ENCODE results near the gene EPC1.

EPC1 gene

DNA sequence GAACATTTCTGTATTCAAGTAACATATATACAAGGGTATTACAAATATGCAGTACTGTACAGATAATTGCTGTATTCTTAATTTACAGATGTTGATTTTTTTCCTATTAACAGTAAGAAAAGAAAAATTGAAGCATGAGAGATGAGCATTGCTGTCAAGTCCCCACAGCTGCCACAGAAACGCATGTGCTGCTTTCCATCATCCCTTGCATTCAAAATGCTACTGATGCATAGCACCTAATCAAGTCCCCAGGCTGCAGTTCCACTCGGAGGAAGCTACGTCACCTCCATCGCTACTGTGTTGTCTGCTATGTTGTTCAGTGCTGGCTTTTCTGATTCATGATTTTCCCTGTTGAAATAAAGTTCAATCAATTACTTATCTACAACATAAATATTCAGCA lies 78.2 kb downstream of the EPC1 start:
- Histone ChIP-seq H3K4me3 (ENCODE audit: low read depth, low read length) (no peak overlapping the region), H3K36me3 (ENCODE audit: control insufficient read depth in 2 of 2, insufficient read depth in 1 of 2, low read length in 2 of 2) (peaks cover 34 to 62% of the 10 kb centered on the region in 2 experiments), H3K9me3 (ENCODE audit: control insufficient read depth, insufficient read depth, low read depth, low read length) (no peaks in the 10 kb centered on the region), H3K27ac (ENCODE audit: extremely low read depth, low read depth, low read length) (no peak overlapping the region), H3K4me1 (ENCODE audit: control insufficient read depth, insufficient read depth, low read length) (no peaks in the 10 kb centered on the region)
- TF ChIP-seq ZNF423 (tag by site-specific recombination; IDR thresholded peaks at IDR 0.05) = no peak
- TF ChIP-seq ZBTB1 (tag by site-specific recombination; IDR thresholded peaks at IDR 0.05) = no peak
- TF ChIP-seq PBX3 (CRISPR knock-in tag; IDR thresholded peaks at IDR 0.05) = no peak
- TF ChIP-seq ZEB2 (tag by site-specific recombination; IDR thresholded peaks at IDR 0.05) = no peak
- TF ChIP-seq, protein P1, sequence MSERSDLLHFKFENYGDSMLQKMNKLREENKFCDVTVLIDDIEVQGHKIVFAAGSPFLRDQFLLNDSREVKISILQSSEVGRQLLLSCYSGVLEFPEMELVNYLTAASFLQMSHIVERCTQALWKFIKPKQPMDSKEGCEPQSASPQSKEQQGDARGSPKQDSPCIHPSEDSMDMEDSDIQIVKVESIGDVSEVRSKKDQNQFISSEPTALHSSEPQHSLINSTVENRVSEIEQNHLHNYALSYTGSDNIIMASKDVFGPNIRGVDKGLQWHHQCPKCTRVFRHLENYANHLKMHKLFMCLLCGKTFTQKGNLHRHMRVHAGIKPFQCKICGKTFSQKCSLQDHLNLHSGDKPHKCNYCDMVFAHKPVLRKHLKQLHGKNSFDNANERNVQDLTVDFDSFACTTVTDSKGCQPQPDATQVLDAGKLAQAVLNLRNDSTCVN (tag by site-specific recombination; optimal IDR thresholded peaks at IDR 0.05) = no peak
- TF ChIP-seq KLF7 (tag by site-specific recombination; IDR thresholded peaks at IDR 0.05; ENCODE audit: borderline replicate concordance) = no peak
- no peak for TF ChIP-seq ZNF658 (tag by site-specific recombination; IDR thresholded peaks at IDR 0.05)
- TF ChIP-seq ZNF114 (tag by site-specific recombination; IDR thresholded peaks at IDR 0.05) = no peak
- no peak for TF ChIP-seq ZNF558 (tag by site-specific recombination; IDR thresholded peaks at IDR 0.05)
- TF ChIP-seq, protein P2, sequence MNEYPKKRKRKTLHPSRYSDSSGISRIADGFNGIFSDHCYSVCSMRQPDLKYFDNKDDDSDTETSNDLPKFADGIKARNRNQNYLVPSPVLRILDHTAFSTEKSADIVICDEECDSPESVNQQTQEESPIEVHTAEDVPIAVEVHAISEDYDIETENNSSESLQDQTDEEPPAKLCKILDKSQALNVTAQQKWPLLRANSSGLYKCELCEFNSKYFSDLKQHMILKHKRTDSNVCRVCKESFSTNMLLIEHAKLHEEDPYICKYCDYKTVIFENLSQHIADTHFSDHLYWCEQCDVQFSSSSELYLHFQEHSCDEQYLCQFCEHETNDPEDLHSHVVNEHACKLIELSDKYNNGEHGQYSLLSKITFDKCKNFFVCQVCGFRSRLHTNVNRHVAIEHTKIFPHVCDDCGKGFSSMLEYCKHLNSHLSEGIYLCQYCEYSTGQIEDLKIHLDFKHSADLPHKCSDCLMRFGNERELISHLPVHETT (tag by site-specific recombination; IDR thresholded peaks at IDR 0.05) = no peak
- CTCF ChIA-PET = interaction anchor here (1.7 kb wide), 1 partner anchor 12 kb away, joined by 6 read pairs; no protein-coding TSS in a partner anchor
- POLR2A ChIA-PET = no interaction called here

DNA sequence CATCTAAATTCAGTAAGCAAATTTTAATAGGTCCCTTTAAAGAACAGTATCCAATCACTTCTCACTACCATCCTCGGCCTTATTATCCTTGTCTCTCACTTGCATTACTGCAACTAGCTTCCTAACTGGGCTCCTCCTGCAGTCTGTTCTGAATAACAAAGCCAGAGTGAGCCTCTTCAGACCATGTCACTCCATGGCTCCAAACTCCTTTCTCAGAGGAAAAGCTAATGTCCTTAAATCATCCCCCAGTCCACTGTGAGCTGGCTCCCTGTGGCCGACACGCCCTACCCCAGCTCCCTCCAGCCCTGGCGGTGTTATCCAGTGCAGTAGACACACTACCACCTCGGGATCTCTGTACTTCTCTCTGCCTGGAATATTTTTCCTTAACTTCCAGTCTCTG lies 80.0 kb downstream of the EPC1 start:
- Histone ChIP-seq H3K4me3 (ENCODE audit: low read depth, low read length) (no peak overlapping the region), H3K27ac (ENCODE audit: extremely low read depth, low read depth, low read length) (no peak overlapping the region), H3K9me3 (ENCODE audit: control insufficient read depth, insufficient read depth, low read depth, low read length) (no peaks in the 10 kb centered on the region), H3K36me3 (ENCODE audit: control insufficient read depth in 2 of 2, insufficient read depth in 1 of 2, low read length in 2 of 2) (peaks cover 23 to 48% of the 10 kb centered on the region in 2 experiments), H3K4me1 (ENCODE audit: control insufficient read depth, insufficient read depth, low read length) (no peaks in the 10 kb centered on the region)
- ChIA-PET POLR2A (no interaction called here), CTCF (interaction anchor here (1.4 to 1.9 kb wide), 2 partner anchors 9 to 10 kb away, joined by 3 to 14 read pairs; no protein-coding TSS in a partner anchor)
- TF ChIP-seq YY1 (tag by site-specific recombination; IDR thresholded peaks at IDR 0.05) (no peak), ZFP3 (tag by site-specific recombination; IDR thresholded peaks at IDR 0.05; ENCODE audit: low read depth) (no peak), ZNF488 (tag by site-specific recombination; IDR thresholded peaks at IDR 0.05) (no peak), ZNF48 (tag by site-specific recombination; IDR thresholded peaks at IDR 0.05) (no peak), ZNF202 (tag by site-specific recombination; IDR thresholded peaks at IDR 0.05; ENCODE audit: borderline replicate concordance) (no peak), ZNF302 (tag by site-specific recombination; IDR thresholded peaks at IDR 0.05; ENCODE audit: low read depth) (no peak), ZEB2 (tag by site-specific recombination; IDR thresholded peaks at IDR 0.05) (no peak), ZNF707 (tag by site-specific recombination; IDR thresholded peaks at IDR 0.05) (no peak), ZBTB10 (tag by site-specific recombination; IDR thresholded peaks at IDR 0.05) (no peak), ZNF792 (tag by site-specific recombination; IDR thresholded peaks at IDR 0.05) (no peak), KLF1 (tag by site-specific recombination; IDR thresholded peaks at IDR 0.05) (no peak), ZNF777 (tag by site-specific recombination; IDR thresholded peaks at IDR 0.05; ENCODE audit: borderline replicate concordance) (no peak), GLI2 (tag by site-specific recombination; IDR thresholded peaks at IDR 0.05; ENCODE audit: borderline replicate concordance, low read depth) (no peak)
- TF ChIP-seq, protein P3, sequence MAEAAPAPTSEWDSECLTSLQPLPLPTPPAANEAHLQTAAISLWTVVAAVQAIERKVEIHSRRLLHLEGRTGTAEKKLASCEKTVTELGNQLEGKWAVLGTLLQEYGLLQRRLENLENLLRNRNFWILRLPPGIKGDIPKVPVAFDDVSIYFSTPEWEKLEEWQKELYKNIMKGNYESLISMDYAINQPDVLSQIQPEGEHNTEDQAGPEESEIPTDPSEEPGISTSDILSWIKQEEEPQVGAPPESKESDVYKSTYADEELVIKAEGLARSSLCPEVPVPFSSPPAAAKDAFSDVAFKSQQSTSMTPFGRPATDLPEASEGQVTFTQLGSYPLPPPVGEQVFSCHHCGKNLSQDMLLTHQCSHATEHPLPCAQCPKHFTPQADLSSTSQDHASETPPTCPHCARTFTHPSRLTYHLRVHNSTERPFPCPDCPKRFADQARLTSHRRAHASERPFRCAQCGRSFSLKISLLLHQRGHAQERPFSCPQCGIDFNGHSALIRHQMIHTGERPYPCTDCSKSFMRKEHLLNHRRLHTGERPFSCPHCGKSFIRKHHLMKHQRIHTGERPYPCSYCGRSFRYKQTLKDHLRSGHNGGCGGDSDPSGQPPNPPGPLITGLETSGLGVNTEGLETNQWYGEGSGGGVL (tag by site-specific recombination; IDR thresholded peaks at IDR 0.05) = no peak
